ENCODE measurements around the gene TXNRD2.

GRCh38 chr22:19867617-19868016 is 74.0 kb downstream of the TXNRD2 start:
- TF ChIP-seq ZNF274 (IDR thresholded peaks at IDR 0.05; ENCODE audit: low read depth, low read length) (no peak), SIN3A (IDR thresholded peaks at IDR 0.05; ENCODE audit: low read depth) (no peak), POLR2AphosphoS5 (IDR thresholded peaks at IDR 0.05; ENCODE audit: low read depth, low read length) (no peak), EZH2phosphoT487 (IDR thresholded peaks at IDR 0.05; ENCODE audit: borderline replicate concordance) (no peak), CTCF (IDR thresholded peaks at IDR 0.05 in 2 of 3, conservative IDR thresholded peaks at IDR 0.05 in 1 of 3; ENCODE audit: borderline replicate concordance in 1 of 3, insufficient read depth in 1 of 3, low read depth in 2 of 3, low read length in 2 of 3) (no peak), EGR1 (IDR thresholded peaks at IDR 0.05; ENCODE audit: low read depth) (no peak), SP1 (IDR thresholded peaks at IDR 0.05; ENCODE audit: low read depth) (no peak), MAX (IDR thresholded peaks at IDR 0.05) (no peak), YY1 (IDR thresholded peaks at IDR 0.05; ENCODE audit: extremely low read depth, insufficient replicate concordance, low read depth, low read length) (no peak), POLR2A (IDR thresholded peaks at IDR 0.05; ENCODE audit: borderline replicate concordance, extremely low read depth, insufficient read depth, insufficient read length) (no peak), CEBPB (IDR thresholded peaks at IDR 0.05; ENCODE audit: low read depth) (no peak), CBX3 (IDR thresholded peaks at IDR 0.05; ENCODE audit: low read depth) (no peak), RAD21 (IDR thresholded peaks at IDR 0.05; ENCODE audit: low read depth) (no peak), ATF3 (IDR thresholded peaks at IDR 0.05) (no peak)

All from HCT116 (cell line).